Stimulated activated CD4-positive, alpha-beta T cell treated with anti-CD3 and anti-CD28 coated beads, TNF-alpha, amount 100 ng/mL, for 1 hour (primary cell): ENCODE data around the gene BMAL2.

Experiments used
- DNase-seq, 3 donors: peaks; one replicate each; pipeline ENCODE4 v3.0.0-alpha.2; 2020; ENCODE audit warnings: low read depth in 3 of 3, low spot score in 1 of 3

Gene BMAL2

GRCh38 chr12:27351476-27351875 lies 18.8 kb downstream of the BMAL2 start:
- DNase-seq = no peak

- no peak for DNase-seq
These were observed 22.9 kb downstream of the BMAL2 start for GRCh38 chr12:27355486-27355885.

GRCh38 chr12:27355979-27356378 lies 23.3 kb downstream of the BMAL2 start:
- DNase-seq = no peak

GRCh38 chr12:27359578-27360340 lies 27.1 kb downstream of the BMAL2 start:
- DNase-seq = no peak

- DNase-seq = no peak
These were observed 28.7 kb downstream of the BMAL2 start for GRCh38 chr12:27361372-27361771.

GRCh38 chr12:27366621-27367020 lies 34.0 kb downstream of the BMAL2 start:
- no peak for DNase-seq

- no peak for DNase-seq
These were observed 34.4 kb downstream of the BMAL2 start for GRCh38 chr12:27367078-27367477.

- DNase-seq = no peak
These were observed 49.6 kb downstream of the BMAL2 start for GRCh38 chr12:27382171-27382795.
